HG02973 (cell line): ENCODE results near the gene KRT74.

ENCODE experiments used
- ATAC-seq: cut with Tn5 transposase; IDR thresholded peaks from one replicate; pipeline ENCODE4 v1.9.1; 2021; ENCODE audit warnings: moderate library complexity; ENCODE audit not compliant: unreplicated experiment

Gene KRT74

DNA sequence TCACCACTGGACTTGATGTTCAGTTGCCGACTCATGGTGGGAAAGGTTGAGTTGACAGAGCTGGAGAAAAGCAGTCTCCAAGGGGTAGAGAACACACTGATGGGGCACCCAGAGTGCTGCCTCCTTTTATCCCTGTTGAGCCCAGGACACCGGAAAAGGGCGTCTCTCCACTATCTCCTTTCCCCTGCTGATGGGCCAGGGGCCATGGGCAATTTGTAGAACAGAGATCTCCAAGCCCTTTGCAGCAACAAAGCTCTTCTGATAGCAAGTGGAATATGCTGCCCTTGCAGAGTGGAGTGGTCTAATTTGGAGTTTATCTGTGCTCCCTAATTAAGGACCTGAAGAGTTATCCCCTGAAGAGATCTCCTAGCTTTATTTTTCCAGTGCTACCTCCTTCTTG, at the start of gene KRT74:
Gene KRT74, minus strand, starts transcription at position 101 of the 400 bp plus-strand sequence. Its CDS starts 66 bp downstream, at position 35.
- no peak for ATAC-seq

DNA sequence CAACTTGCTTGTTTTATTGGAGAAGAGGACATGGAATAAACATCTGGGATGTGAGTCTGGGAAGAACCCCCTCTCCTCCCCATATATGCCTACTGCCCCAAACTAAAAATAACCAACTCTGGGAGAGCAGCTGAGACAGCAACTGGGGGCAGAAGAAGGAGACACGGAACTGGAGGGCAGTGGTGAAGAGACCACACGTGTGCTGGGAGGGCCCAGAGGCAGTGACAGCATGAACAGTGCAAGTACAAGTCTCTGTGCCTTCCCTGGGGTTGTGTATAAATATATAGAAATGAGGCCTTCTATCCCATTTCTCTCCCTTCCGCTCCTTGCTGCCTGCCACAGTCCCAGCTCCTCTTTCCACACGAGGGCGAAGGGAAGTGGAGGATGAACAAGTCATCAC, 48.7 kb upstream of the KRT74 start:
- no peak for ATAC-seq

DNA sequence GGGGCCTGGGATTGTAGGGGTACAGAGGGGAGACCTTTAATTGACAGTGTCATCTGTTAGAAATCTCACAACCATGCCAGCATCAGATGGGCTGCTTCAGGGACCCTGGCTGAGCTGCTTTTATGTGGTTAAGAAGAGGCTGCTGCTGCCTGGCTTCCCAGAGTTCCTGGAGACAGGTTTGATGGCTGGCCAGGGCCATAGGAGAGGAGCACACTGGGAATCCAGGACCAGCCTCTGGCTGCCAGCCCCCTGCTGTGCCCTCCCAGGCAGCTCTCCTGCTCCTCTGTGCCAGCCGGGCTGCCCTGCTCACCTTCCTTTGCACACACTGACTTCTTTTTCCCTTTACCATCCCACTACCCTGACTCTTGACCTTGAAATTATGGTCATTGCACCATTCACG, 45.2 kb upstream of the KRT74 start:
- ATAC-seq: no peak

DNA sequence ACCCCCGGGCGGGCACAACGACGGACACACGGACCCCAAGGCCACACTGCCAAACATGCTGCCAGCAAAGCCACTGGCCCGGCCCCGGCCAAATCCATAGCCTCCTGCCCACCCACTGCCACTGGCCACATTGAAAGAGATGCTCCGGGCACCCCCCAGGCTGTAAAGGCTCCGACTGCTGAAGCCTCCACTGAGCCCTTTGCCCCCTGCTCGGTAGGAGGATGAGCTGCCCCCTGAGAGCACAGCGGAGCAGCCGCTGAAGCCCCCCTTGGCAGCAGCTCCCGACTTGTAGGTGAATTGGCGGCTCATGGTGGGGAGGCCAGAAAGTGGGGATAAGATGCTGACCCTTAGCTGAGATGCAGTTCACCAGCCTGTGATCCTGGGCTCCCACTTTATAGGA, 44.6 kb upstream of the KRT74 start, which contains the start of gene KRT73:
Gene KRT73, minus strand, starts transcription at position 344 of the 400 bp plus-strand sequence. Its CDS starts 35 bp downstream, at position 309.
- ATAC-seq: no peak

DNA sequence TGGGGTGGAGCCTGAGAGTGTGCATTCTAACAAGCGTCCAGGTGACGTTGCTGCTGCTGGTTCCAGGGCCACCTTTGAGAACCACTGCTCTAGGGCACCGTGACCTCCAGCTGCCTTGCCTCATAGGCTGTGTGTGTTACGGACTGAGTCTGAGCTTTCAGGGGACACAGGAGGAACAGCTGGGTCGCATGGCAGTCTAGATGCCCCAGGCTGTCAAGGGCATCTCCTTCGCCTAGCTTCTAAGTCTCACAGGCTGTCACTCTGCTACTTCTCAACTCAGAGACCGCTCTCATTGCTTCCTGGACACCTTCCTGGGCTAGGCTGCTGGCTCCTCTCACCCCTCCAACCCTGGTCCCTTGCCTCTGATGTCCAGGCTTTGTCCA, 43.8 kb upstream of the KRT74 start:
- no peak for ATAC-seq

DNA sequence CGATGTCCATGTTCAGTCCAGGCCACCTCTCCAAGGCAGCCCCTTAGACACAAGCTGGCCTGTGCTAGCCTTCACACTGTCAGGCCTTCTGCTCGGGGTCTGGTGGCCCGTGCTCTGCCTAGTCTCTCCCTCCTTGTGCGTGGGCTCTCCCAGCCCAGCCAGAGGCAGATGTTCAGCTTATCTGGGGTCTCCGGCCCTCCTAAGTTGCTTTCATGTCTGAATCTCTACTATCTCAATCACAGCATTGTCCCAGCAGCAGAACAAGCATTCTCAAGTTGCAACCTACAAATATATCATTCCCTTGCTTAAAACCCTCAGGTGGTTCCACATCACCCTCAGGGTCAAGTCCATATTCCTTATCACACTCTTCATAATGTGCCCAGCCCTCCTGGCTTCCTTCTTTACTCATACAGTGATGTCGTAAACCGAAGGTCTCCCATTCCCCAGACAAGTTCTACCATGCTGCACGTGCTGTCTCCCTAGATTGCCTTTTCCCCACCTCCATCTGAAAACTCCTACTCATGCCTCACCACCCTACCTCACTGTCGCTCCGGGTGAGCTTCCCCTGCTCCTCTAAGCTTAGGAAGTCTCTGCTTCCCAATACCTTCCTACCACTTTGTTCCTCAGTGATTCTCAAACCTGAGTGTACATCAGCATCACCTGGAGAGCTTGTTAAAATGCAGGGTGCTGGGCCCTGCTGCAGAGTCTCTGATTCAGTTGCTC, 43.2 kb upstream of the KRT74 start:
- no peak for ATAC-seq

DNA sequence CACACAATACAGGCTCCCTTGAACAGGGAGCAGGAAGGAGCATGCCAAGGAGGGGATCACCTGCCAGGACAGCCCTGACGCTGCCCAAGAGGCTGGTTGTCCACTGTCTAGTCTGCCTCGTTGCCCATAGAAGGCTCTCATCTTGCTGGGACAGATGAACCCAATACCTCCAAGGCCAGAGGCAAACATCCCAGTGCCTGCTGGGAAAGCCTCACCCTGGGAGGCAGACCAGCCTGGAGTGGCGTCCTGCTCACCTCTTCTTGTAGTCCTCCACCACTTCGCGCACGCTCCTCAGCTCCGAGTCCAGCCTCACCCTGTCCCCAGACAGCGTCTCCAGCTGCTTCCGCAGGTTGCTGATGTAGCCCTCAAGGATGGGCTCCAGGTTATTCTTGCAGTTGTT, 42.3 kb upstream of the KRT74 start:
- no peak for ATAC-seq

DNA sequence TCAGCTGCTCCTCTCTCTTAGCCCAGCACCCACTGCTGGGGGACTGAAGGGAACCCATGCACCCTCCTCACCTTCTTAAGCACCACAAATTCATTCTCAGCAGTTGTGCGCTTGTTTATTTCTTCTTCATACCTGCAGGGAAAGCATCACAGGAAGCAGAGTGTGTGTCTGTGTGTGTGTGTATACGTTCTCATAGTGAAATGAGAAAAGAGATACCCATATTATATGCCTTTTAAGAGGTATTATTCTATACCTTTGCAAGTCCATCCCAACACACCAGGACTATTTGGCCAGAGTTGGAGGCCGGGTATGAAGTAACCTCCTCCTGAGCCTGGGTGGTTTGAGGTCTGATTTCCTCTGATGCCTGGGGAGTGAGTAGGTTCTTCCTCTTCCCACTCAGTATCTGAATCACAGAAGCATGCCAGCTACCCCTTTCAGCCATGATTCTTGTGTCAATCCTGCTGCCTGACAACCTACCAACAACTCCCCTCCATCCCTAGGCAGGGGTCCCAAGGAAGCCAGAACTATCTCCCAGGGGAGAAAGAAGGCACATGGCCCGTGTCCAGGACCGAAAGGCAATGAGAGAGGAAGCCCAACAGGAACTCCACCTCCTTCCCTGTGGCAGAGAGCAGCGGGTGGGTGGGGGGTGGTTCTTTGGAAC, 41.7 kb upstream of the KRT74 start:
- ATAC-seq: no peak

DNA sequence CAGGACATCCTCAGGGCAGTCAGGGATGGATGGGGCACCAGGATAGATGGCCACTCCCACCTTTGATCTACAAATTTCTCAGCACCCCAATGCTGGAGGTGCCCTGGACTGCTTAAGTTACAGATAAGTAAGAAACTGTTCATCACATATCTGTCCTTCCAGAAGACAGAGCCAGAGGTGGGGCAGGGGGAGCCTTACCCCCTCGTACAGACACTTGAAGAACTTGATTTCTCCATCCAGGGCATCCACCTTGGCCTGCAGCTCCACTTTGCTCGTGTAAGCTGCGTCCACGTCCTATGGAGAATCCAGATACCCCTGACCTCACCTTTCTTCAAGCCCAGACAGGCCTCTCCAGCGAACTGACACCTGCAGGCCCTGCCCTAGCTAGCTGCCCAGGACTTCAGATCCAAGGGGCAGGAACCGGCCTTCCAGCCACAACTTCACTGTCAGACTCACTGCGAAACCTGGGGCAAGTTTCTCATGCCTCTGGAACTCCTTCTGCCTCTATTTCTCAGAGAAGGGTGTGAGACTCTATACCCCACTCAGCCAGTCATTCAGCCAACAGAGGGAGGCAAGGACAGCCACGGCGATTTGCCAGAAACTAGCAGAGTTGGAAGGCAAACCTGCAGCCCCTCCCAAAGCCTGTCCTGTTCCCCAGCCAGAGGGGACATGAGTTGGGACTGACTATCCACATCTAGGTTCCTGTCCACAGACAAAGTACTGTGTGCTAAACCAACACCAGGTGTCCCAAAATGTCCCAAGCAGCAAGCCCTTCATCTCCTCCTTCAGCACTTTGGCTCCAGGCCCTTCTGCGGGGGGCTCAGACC, 41.0 kb upstream of the KRT74 start:
- ATAC-seq: no peak

DNA sequence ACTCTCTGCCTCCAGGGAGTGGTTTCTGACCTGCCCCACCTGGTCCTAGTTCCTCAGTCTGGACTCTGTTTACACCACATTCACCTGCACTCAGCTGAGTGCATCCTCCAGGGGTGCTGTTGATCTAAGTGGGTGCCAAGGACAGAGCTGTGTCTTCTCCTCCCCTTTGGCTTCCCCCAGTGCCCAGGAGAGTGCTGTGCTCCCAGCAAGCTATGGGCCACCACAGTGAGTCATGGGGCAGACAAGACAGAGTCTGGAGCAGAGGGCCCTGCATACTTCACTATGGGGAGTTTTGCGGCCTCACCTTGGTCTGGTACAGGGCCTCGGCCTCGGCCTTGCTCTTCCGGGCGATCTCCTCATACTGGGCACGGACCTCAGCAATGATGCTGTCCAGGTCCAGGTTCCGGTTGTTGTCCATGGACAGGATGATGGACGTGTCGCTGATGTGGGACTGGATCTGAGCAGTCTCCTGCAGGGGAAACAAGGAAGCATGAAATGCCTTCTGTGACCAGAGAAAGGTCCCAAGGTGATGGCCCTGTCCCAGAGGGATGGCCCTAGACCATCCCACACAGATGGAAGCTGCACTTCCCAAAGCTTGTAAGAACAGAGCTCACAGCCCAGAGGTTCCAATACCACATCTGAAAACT, 39.9 kb upstream of the KRT74 start:
- ATAC-seq: no peak

DNA sequence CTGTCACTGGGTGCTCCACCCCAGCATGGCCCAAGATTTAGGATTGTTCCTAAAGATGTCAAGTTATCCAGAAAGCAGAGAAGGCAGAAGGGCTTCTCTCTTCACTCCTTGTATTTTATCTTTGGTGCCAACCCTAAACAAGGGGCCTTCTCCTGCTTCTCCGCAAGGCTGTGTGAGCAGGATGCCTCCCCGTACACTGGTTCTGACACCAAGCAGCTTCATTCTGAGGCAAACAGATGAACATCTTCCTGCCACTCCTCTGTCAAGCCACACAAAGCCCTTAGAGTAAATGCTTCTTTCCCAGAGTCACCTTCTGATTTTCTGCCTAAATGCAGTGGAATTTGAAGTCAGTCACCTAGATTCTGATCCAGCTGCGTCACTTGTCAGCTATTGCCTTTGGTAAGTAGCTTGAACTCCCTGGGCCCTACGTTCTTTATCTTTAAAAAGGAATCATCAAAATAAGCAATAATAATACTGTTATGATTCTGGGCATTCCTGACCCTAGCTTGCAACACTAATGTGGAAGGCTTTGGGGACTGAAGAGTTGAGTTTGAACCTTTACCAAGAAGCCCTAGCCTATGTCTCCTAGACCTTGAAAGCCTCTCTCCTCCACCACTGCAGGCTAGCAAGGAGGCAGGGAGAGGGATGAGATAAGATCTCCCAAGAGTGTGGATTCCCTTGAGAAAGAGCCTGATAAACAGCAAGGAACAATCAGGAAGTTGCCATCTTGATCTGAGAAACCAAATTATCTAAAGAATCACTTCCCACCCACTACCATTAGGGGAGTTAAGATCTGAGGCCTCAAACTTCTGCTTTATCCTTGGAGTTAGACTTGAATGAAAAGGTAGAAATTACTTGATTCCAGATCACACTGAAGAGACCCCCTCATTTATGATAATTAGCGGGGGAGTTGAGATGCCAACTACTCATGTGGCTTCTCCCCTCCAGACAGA, 39.1 kb upstream of the KRT74 start:
- ATAC-seq: no peak

DNA sequence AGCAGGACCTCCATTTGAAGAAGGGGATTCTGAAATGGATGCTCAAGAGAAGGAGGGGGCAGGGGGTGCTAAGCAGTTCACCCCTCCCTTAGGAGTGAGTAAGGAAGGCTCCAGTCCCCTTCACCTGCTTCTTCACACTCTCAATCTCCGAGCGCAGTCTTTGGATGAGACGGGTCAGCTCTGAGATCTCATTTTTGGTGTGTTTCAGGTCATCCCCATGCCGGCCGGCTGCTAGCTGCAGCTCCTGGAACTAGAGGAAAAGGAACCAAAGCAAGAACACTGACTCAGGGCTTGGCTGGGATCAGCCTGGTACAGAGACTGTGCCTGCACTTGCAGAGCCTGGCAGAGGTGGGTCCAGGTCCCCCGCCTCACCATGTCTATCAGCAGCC, 37.4 kb upstream of the KRT74 start:
- no peak for ATAC-seq

DNA sequence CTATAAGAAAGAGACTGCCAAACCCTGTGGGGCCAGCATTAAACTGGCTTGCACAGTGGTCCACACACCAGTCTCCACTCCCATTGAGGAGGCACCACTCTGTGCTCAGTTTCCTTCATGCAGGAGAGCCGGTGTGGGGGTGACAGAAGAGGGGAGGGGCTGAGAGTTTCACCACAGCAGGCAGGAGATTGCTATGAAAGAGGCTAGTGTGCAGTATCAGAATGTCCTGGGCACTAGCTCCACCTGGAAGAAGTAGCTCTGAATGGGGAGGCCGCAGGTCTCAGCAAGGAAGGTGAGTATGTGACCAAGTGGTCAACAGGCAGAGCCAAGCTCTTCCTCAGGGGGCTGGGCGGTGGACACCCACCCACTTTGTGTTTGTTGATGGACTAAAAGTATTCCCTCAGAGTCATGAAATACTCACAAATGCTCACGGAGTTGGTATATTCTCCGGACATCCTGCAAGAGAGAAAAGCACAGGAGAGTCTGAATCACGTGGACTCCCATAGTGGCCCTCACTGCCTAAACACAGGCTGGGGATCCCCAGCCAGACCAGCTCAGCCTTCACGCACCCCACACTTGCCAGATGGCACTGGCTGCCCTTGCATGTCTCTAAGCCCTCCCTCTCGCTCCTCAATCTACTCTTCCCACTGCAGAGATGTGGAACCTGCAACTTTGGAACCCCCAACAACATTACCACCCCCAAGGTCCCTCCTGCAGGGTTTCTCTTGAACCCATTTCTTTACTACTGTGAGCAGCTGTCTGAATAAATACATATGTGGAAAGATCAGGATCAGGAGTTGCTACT, 35.4 kb upstream of the KRT74 start:
- no peak for ATAC-seq

DNA sequence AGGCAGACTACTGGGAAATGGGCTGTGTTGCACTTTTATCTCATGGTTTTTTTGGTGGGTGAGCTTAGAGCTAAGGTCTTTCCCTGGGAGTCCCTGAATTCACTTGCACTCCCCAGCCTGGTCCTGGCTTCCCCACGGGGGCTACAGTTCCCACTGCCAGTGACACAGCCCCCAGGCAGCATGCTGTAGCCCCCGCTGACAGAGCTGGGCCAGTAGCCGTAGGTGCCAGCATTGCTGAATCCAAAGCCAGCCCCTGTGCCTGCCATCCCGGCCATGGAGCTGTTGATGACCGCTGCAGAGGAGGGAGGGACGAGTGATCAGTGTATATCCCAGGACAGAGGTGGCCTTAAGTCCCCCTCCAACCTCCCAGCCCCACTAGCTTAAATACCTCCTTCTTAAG, 34.5 kb upstream of the KRT74 start:
- ATAC-seq: no peak

DNA sequence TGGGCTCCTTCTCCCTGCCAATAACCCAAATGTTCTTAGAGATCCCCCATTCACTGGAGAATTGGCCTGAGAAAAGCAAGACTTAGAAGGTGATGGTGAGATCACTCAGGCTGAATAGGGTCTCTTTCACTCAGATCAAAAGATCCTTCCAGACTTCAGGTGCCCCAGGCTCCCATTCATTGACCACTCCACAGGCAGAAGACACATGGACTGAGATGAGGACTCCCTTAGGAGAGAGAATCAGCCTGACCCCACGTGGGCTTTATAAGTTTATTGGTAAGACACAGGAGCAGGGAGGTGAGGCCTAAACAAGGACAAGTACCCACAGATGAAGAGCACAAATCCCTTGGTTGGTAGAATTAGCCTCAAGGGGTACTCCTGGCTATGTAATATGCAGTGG, 33.7 kb upstream of the KRT74 start:
- no peak for ATAC-seq

DNA sequence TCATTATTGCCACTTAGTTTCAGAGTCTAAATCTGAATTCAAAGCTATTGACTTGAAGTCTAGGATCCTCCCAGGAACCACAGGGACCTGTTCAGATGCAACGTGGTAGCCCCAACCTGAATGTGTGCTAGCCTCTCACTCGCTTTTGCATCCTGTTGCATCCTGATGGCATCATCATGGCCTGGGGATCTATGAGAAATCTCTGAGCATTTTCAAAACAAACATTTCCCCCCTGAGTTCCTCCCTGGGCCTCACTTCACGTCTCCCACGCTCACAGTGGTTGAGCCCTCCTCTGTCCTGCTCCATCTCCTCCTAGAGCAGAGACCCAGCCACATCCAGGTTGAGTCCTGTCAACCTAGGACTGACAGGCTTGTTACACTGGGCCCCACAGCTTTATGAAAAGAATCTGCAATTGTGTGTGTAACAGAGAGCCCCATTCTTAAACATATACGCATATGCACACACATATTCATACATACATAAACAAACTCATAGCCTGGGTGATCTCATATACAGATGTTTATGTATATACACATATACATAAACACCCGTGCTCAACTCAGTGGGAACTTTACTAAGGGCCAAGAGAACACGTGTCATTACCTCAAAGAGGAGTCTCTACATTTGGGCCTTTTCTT, 33.1 kb upstream of the KRT74 start:
- no peak for ATAC-seq

DNA sequence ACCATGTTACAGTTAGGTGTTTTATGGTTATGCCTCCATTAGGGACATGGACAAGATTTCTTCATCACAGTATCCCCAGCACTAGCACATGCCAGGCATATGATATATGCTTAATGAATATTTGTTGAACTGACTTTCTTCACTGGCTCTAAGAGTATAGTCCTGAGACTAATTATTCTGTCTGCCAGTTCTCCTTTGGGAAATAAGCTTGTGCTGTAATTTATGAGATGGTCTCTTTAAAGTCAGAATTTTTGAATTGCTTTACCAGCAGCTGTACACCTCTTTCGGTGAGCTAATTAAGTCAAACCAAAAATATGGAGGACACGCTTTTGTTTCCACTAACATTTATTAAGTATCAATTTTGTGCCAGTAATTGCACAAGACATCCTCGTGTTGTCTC, 32.5 kb upstream of the KRT74 start:
- no peak for ATAC-seq

DNA sequence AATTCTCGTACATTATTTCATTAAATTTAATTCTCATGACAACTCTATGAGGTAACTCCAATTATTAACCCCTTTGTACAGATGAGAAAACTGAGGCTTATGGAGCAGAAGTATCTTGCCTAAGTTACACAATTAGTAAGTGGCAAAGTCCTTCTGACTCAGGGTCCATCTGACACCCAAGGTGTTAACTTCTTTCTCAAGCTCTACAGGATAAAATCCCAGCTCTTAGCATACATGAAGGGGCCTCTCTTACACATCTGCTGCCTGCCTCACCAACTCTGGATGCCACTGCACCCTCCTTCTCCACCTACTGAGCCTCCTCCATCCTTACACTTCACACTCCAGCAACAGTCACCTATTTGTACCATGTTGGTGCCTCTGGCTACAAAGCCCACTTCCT, 31.9 kb upstream of the KRT74 start:
- ATAC-seq: no peak

DNA sequence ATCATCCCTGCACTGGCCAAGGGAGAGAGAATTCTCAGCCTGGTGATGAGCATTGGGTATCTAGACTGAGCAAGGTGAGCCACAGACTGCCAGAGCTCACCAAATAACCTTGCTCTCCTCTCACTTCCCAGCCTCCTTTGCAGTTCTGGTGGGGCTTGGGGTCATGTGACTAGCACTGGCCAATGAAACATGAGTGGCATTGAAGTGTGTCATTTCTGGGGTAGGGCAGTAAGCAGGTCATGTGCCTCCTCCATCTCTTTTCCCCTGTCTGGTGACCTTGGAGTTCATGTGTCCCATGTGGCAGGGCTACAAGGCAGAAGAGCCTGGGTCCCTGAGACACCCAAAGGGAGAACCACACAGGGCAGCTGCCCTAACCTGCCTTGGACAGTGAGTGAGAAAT, 31.2 kb upstream of the KRT74 start:
- ATAC-seq: no peak
